Retinal pigment epithelial cell (primary cell): ENCODE data around the gene AKAP8.
"Not testable (repeated sequence)": the region's sequence is repeated elsewhere in the genome, so short reads cannot be mapped to it uniquely, and the experiment has no call there.

ENCODE experiments used
- DNase-seq: peaks from one replicate; pipeline ENCODE4 v3.0.0-alpha.2; 2010; ENCODE audit warnings: low read depth
- H3K4me3 ChIP-seq: 2 replicates; pipeline ENCODE4 v1.5.1; 2011; ENCODE audit warnings: mild to moderate bottlenecking, low read length, control low read depth, moderate library complexity
- TF ChIP-seq, protein P1 (sequence below): conservative IDR thresholded peaks from 2 replicates; pipeline ENCODE4 v1.5.1; 2011; ENCODE audit warnings: low read depth, low read length, control low read depth, inconsistent platforms

Gene AKAP8

DNA sequence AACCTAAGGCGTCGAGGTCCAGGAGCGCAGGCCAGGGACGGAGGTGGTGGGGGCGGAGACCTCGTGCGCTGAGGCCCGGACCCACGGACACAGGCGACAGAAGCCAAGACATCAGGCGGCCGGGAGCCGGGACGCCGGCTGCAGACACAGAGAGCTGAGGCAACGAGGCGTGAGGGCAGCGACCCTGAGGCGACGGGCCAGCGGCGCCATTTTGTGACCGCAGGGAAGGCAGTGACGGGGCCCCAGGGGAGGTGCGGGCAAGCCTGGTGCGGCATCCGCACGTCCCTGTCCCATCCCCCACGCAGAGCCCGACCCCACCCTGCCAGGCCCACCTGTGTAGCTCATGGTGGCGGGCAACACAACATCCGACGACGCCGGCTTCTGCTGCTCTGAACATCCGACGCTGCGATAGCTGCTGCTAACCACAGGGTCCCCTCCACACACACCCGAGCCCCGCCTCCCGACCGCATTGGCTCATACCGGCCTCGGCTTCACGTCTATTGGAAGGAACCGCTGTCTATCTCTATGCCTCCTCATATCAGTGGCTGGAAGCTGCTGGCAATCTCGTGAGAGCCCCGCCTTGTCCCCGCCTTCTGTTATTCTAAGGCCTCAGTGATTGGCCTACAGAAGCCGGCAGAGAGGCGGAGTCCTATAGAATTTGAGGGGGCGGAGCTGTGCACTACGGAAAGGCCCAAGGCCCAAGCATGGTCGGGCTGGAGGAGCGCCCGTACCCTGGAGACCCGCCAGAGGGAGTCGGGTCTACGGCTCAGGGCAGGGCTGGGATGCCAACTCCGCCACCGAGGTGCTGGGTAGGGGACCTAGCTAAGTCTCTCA lies 39.2 kb upstream of the AKAP8 start, which contains the start of gene AKAP8L:
Gene AKAP8L, minus strand, starts transcription at position 410 of the 834 bp plus-strand sequence. Its CDS starts 65 bp downstream, at position 345.
- TF ChIP-seq, protein P1, sequence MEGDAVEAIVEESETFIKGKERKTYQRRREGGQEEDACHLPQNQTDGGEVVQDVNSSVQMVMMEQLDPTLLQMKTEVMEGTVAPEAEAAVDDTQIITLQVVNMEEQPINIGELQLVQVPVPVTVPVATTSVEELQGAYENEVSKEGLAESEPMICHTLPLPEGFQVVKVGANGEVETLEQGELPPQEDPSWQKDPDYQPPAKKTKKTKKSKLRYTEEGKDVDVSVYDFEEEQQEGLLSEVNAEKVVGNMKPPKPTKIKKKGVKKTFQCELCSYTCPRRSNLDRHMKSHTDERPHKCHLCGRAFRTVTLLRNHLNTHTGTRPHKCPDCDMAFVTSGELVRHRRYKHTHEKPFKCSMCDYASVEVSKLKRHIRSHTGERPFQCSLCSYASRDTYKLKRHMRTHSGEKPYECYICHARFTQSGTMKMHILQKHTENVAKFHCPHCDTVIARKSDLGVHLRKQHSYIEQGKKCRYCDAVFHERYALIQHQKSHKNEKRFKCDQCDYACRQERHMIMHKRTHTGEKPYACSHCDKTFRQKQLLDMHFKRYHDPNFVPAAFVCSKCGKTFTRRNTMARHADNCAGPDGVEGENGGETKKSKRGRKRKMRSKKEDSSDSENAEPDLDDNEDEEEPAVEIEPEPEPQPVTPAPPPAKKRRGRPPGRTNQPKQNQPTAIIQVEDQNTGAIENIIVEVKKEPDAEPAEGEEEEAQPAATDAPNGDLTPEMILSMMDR: peak; percentile 76
- peak; percentile 99 for DNase-seq
- H3K4me3 ChIP-seq: peak within 1 kb of the TSS; percentile 96

- no peak for DNase-seq
- TF ChIP-seq, protein P1: no peak
- peak overlapping the region; percentile 96 for H3K4me3 ChIP-seq
These were observed 38.6 kb upstream of the AKAP8 start for GRCh38 chr19:15418231-15418578.

- DNase-seq: no peak
These were observed 38.1 kb upstream of the AKAP8 start for GRCh38 chr19:15417699-15418098.

DNA sequence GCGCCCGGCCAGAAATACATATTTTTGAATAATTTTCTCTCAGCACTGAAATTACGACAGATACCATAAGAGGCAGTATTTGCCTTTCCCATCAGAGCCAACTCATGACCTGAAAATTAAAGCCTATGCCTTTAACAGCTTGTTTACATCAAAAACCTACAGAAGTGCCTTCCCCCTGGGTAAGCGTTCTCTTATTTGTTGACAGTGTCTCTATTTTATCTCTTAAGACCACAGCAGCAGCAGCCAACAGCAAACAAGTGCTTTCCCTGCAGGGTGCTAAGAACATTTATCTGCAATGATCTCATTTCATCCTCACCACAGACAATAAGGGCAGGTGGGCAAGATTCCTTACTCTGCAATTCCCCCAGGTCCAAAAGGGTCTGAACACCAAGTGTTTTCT lies 33.2 kb upstream of the AKAP8 start:
- no peak overlapping the region for H3K4me3 ChIP-seq
- TF ChIP-seq, protein P1: no peak
- no peak for DNase-seq

More at GRCh38 chr19:15417699-15418098, 38.1 kb upstream of the AKAP8 start:
- H3K4me3 ChIP-seq: peak overlapping the region; percentile 96
- TF ChIP-seq, protein P1: no peak

- not testable (repeated sequence) for DNase-seq, H3K4me3 ChIP-seq
These were observed 31.8 kb upstream of the AKAP8 start for GRCh38 chr19:15411351-15411750.

GRCh38 chr19:15404780-15405211 lies 25.2 kb upstream of the AKAP8 start:
- H3K4me3 ChIP-seq: no peak overlapping the region
- TF ChIP-seq, protein P1: no peak
- no peak for DNase-seq

DNA sequence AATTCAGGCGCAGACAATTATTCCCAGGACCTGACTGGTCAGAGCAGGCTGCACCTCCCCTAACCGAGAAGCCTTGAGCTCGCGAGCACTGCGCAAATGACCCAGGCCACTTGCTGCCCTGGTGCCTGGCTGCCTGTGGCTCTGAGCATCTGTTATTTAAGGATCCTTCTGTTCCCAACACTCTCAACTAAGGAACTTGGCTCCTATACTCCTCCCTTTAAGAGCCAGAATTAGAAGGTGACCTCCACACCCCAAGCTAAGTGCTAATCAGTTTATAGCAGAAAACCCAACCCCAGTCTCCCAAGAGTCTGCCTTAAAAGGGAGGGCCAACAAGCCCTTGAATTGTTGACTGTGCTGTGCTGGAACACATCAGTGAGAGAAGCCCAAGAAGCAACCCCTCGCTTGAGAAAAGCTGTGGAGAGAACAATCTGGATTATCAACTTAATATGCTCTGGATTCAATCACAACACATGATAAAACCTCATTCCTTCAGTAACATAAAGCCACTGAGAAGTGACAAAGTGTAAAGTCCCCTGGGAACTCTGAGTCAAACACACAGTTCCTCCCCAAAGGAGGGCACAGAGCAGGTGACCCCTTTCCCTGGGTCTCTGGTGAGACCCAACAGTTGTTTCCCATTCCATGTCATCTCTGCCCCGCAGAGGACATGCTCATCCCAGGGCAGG lies 24.7 kb upstream of the AKAP8 start:
- TF ChIP-seq, protein P1: no peak
- no peak overlapping the region for H3K4me3 ChIP-seq
- no peak for DNase-seq
